Measurements from ENCODE around the gene GALNT8.

GALNT8 gene

DNA sequence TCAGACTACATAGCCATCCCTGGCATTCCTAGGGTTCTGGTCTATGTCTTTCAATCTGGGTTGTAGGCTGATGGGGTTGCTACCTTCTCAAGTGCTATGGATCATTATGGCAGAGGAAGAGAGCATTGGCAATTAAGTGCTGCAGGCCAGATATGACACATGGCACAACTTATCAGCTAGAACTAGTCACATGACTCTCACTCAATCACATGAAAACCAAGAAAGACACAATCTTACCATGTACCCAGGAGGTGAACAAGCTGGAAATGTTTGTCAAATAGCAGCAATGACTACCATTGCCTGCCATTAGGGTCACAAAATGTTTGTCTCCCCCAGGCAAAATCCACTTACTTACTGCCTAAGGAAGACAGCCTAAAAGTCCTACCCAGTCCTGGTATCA lies 80.4 kb downstream of the GALNT8 start:
- DNase-seq, result no peak

DNA sequence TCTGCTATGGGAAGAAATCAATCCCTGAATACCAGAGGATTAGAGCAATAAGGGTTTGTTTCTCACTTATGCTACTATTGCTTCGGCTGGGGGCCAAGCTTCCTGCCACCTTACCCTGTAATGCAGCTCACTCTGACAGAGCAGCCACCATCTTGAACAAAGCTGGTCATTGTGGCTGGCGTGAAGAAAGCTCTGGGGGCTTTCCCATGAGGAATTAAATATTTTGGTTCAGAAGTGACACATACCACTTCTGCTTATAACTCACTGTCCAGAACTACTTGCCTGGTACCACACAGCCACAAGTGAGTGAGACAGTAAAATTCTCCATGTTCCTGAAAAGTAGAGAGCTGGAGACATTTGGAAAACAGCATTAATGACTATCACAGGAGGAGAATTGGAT lies 82.6 kb downstream of the GALNT8 start:
- DNase-seq, result no peak

DNA sequence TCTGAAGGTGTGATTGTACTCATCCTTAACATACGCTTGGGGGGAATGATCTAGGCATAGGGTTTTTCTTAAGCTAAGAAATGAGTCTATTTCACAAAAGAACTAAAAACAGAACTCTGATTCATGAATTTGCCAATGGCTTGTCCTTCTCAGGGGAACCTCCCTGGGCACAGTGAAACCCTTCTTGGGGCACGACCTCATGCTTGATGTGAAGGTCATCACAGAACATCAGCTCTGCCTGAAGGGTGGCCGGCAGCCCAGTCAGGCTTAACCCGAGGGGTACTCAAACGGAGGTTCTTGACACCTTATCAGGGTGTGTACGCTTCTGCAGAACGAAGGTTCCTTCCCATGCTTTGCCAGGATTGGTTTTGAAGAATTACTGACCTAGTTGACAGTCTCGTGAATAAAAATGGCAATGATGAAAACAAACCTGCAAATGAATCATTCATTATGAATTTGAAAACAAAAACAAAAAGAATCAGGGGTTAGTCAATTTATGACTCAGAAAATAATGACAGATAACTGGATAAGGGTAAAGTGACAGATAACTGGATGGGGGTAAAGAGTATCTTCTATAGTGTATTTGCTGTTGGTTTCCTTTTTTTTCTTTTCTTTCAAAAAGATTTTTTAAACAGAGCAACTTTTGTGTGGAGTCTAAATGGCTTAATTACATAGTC lies 86.4 kb downstream of the GALNT8 start:
- DNase-seq, result no peak

DNA sequence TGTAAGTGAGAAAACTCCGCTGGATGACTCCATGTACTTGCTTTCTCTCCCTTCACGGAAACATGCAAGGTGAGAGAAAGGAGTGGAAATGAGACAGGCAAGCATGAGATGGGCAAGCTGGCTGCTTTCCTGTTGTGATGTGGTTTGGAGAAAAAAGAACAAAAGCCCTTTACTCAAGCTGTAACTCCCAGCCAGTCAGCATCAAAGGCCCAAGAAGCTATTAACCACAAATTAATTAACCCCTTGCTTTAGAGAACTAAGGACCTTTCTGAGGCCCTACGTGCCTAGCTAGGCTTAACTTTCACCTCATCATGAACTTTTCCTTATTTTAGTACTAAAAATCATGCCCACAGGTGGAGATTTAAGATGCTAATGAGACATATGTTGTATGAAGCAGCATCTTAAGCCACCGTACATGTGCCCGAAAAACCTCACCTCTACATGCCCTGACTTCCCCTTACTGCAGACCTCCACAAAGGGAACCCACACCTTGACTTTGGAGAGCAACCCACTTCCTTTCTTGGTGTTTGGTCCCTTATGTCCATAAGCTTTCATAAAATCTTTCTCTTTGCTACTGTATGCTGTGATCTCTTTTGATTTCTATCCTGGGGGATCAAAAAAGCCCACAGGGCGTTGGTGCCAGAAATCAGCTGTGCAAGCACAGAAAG lies 87.0 kb downstream of the GALNT8 start:
- no peak for DNase-seq

DNA sequence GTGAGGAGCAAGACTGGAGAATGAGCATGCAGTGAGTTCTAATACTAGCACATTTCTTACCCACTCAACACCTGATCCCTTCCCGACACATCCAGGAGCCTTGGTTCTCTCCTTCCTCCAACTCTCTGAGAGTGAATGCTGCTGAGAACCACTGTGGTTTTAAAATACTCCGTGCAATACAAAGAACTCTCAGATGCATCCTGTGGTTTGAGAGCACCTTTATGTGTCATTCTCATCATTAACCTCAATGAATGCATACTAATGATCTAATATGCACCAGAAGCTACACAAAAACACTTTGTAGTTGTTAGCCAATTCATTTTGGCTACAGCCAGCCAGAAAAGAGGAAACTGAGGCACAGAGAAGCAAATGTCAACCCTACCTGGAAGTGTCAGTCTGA lies 87.6 kb downstream of the GALNT8 start:
- DNase-seq, result no peak

DNA sequence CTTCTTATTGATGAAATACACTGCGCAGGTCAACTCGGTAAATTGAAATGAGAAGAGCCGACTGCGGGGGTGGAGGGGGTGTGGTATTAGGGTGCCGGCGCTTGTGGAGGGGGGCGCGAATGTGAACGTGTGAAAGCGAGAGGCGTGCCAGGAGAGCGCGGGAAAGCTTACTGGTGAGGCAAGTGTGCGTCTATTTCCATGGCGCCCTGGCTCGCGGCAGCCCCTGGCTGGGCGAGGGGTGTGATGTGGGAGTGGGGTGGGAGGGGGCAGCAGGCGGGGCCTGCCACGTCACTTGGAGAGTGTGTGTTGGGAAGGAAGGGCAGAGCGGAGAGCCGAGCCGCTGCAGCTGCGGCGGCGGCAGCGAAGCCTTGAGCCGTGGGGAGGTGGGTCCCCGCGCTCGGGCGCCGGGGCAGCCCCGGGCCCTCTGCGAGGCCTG lies 88.8 kb downstream of the GALNT8 start:
- DNase-seq, result peak in 1 of 2 donors; percentile 25

DNA sequence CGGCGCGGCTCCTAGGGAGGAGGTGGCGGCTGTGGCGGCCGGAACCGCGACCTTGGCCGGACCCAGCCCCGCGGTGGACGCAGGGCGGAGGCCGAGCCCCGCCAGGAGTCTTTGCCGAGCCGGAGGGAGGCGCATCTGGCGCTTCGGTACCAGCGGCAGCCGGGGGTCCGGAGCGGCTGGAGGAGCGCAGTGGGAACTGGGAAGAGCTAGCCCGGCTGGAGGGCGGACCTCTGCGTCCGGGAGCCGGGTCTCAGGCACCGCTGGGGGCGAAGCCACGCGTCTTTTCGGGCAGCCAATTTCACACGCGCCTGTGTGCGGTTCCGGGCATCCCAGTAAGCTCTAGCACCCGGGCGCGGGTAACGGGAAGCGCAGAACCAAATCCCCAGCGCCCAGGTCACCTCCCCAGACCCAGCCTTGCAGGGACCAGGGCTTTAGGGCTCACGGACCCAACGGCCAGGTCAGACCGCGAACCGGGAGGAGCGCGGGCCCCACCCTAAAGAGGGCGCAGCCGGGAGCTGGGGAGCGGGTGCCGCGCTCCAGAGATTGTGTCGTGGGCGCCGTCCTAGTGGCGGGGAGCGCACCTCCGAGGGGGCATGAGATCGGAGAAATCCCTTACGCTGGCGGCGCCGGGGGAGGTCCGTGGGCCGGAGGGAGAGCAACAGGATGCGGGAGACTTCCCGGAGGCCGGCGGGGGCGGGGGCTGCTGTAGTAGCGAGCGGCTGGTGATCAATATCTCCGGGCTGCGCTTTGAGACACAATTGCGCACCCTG lies 89.4 kb downstream of the GALNT8 start:
- DNase-seq, result peak in 1 of 2 donors; percentile 62

DNA sequence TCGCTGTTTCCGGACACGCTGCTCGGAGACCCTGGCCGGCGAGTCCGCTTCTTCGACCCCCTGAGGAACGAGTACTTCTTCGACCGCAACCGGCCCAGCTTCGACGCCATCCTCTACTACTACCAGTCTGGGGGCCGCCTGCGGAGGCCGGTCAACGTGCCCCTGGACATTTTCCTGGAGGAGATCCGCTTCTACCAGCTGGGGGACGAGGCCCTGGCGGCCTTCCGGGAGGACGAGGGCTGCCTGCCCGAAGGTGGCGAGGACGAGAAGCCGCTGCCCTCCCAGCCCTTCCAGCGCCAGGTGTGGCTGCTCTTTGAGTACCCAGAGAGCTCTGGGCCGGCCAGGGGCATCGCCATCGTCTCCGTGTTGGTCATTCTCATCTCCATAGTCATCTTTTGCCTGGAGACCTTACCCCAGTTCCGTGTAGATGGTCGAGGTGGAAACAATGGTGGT lies 90.0 kb downstream of the GALNT8 start:
- no peak for DNase-seq

DNA sequence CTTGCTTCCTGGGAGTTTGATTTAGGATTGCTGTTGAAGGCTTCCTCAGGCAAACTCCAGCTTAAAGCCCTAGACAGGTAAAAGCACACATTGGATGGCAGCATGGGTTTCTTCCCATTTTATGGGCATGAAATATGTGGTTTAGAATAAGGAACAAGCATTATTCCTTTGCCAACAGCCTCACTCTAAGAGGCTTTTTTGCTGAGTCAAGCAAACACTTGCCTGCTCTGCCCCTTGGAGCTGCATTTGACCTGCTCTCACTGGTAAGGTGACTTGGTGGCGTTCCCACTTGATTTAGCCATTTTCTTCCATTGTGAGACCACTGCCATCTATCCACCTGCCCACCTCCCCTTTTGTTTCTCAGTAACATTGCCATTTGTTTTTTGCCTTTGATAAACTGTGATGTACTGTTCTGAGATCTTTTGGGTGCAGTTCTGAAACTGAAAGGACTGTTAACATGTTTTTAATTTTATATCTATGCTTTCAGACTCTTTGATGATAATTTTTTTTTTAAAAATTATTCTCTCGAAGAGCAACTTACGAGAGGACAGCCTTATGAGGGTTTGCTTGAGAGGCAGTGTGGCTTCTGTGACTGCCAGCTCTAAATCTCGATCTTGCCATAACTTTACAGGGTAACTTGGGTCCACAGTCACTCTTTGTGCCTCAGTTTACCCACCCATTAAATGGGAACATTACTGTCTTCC lies 92.6 kb downstream of the GALNT8 start:
- DNase-seq, result no peak

DNA sequence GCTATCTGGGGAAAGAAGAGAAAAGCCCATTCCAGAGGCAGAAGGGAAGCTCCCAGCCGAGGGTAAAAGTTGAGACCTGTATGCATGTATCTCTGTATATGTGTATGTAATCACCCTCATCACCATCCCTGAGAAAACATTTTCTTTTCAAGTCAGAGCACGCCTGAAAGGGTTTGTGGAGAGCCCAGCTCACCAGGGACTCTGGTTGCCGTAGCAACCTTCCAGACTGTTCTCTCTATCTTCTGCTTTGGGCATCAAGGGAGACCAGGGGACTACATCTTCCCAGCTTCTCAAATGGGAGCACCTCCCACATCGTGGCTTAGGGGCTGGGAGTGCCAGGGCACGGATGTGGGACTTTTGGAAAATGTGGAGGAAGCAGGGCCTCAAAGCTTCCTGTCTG lies 93.5 kb downstream of the GALNT8 start:
- DNase-seq, result no peak

DNA sequence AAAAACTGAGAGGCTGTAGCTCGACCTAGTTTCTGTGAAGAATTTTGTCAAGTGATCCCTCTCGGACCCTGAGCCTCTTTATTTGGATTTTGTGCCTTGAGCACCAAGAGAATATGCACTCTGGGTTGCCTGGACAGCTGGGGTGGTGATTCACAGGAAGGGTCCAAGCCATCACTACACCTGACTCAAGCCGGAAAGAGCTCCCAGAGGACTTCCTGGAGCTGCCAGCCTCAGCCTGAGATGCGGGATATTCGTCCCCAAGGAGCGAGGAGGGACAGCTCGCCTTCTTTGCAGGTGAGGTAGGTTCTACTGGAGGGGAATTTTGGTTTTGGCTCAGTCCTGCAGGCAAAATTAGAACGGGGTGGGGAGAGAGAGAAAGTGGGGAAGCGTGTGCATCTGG lies 94.3 kb downstream of the GALNT8 start:
- DNase-seq, result no peak

DNA sequence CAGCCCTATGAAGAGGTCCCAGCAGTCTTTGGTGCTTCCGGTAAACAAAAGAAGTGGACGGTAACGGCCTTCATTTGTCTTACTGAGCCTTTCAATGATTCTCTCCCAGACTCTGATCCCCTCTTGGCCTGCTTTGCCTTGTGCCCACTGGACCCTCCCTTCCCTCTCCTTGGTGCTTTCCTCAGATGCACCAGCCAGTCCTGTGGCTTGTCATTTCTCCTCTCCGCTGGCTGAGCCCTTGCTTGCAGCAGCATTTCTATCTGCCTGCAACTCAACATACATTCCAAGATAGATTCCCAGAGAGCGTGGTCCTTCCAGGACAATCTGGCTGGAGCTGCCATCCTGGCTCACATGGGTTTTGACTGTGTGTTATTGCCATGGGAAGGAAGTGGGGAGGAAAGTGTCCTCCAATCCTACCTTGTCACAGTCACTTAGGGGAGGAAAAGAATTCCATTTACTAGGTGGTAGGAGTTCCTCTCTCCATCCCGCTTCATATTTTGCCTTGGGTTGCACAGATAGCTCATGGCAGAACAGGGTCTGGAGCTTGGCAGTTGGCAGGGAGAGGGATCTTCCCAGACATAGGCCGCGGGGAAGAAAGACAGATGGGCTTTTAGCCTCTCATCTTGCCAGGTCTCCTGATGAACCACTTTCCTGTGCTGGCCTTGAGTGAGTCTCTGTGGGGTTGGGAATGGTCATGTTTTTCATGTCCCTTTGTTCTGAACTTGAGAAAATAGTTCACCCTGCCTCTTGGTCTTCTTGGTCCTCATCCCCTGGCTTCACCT lies 96.7 kb downstream of the GALNT8 start:
- no peak for DNase-seq

DNA sequence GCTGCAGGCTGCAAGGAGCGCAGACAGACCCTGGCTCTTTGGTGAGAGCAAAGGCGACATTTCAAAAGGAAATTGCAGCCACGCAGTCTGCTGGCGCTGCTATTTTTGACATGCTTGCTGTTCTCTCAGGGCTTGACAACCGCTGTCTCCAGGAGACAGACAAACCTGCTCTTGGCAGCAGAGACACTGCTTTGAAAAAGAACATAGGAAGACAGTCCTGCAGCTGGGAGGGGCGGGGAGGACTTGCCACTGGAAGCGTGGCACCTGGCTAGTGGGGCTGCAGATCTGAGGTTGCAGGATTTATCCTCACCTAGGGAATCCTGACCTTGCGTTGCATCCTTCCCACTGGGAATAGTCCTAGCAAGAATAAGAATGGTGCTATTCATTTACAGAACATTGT lies 97.7 kb downstream of the GALNT8 start:
- no peak for DNase-seq

DNA sequence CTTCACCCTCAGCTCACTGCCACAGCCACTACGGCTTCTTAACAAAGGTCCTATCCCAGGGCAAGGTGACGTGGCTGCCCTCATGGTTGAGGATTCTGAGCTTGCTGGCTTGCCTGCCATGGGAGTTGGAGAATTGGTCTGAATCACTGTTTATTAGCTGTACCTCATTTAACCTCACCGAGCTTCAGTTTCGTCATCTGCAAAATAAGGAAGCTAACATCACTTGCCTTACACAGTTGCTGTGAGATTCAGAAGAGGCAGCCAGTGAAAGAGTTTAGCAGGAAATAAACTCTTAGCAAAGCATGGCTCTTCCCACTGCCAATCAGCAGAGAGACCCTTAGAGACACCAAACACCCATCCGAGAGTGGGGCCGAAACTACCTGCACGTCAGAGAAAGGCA lies 99.5 kb downstream of the GALNT8 start:
- DNase-seq, result no peak

DNA sequence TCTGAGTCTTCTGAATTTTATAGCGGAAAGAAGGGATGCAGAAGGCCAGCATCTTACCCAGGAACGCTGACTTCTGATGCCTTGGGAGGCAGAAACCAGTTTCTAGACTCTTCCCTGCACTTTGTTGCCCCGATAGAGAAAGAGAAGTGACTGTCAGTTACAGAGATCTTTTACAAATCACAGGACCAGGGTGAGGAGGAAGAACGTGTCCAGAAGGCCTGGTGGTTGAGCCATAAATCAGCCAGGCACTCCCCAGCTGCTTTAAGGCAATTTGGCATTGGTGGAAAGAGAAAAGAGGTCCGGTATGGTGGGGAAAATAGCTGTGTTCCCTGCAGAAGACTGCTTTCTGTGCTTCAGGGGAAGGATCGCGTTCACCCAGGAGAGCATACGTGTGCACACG lies 100.8 kb downstream of the GALNT8 start:
- DNase-seq, result no peak

Measured in stimulated activated CD4-positive, alpha-beta T cell treated with anti-CD3 and anti-CD28 coated beads, Interleukin-2, amount 100 ng/mL, for 24 hours (primary cell).